ENCODE data around the gene CHST13.
"Not testable (repeated sequence)": the region's sequence is repeated elsewhere in the genome, so short reads cannot be mapped to it uniquely, and the experiment has no call there.

The CHST13 gene

GRCh38 chr3:126557761-126558160, 33.8 kb downstream of the CHST13 start:
- no peak for DNase-seq

DNA sequence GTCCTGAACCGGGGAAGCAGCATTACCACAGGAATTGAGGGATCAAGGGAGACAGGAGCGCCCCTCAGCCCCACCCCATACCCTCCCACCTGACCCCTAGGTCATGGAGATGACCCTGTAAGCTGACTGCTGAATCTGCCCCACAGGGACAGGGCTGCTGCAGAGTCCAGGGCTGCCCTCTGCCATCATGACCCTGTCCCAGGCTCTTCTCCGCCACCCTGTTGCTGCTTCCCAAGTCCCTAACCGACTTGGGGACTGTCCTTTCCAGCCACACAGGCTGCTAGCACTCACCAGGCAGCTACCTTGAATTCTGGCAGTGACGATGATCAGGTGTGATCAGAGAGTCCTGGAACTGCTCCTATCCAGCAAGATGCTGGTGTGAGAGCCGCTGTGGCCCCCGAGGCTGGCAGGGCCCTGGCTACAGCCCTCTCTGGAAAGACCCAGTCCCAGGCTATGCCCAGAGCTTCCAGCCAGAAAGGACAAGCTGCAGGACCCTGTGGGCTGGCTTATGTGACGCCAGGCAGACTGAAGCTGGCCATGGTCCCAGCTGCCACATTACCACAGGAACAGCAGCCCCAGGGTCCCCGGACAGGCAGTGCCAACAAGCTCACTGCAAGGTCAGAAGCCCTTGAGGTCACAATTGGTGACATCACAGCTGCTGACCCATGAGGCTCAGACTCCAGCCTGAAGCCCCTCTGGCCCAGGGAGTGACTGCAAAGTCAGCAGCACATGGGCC, 34.5 kb downstream of the CHST13 start, which contains the start of gene C3orf22:
TSS of gene C3orf22 (minus strand) at position 597 of the 736 bp plus-strand sequence. CDS start 5,542 bp downstream, outside the sequence.
- no peak for DNase-seq

DNA sequence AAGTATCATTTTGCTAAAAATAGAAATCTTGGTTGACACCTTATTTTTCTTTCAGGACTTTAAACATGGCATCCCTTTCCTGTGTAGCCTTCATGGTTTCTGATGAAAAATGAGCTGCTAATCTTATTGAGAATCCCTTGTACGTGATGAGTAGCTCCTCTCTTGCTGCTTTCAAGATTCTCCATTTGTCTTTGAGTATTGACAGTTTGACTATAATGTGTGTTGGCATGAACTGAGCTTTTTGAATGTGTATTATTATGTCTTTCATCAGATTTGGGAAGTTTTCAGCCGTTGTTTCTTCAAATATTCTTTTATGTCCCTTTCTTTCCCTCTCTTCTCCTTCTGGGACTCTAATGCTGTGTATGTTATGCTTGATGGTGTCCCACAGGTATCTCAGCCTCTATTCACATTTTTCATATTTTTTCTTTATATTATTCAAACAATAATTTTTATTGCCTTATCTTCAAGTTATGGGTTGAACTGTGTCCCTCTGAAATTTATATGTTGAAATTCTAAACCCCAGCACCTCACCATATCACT, 38.9 kb downstream of the CHST13 start:
- no peak for DNase-seq

DNA sequence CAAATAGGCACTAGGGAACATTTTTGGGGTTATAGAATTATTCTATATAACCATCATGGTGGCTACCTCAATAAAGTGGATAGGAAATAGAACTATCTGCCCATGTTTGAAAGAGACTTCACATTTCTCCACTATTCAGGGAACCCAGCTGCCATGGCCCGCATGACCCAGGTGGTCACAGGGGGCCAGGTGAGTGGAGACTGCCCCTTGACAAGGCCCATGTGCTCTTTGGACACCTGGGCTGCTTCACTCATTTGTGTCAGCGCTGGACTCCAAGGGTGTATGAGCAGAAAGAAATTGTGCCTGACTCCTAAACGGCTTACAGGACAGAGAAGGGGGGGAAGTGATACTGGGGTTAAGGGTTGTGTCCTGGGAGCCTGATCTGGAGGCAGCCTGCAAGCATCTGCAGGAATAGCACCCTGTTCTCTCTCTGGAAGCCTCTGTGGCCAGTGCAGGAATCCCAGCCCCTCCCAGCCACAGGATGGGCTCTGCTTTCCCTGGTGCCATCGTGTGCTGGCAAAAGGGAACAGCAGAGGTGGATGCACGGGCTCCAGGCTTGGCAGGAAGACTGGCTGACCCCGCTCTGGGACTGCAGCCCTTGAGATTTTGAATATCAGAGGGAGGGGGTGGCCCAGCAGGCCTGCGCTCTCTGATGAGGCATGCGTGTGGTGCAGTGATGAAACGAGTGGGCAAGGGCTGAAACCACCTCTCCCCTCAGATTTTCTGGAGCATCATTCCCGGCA, 43.9 kb downstream of the CHST13 start:
- DNase-seq, result peak; percentile 9

DNA sequence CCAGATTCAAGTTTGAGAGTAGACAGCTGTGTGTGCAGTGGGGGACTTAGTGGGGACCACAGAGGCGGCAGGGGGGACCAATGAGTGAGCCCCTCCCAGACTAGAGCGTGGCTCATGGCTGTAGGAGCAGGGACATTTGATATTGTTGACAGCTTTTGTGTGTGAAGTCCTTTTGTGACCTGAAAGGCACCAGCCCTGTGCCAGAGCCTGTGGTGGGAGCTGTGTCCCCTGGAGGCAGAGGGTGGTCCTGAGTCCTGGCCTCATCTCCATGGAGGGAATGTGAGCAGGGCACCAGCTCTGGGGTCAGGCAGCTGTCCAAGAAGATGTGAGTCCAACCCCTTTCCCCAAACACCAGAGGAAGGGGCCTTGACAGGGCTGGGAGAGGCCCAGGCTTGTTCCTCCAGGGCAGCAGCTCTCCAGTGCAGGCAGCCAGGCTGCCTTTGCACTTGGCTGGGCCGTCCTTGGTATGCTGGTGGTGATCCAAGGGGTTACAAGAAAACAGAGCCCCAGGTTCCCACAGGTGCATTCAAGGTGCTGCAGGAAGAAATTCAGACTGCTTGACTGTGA, 44.9 kb downstream of the CHST13 start:
- no peak for DNase-seq

- DNase-seq, result no peak
These were observed 45.5 kb downstream of the CHST13 start for GRCh38 chr3:126569390-126569975.

- no peak for DNase-seq
These were observed 46.2 kb downstream of the CHST13 start for GRCh38 chr3:126570103-126570541.

DNA sequence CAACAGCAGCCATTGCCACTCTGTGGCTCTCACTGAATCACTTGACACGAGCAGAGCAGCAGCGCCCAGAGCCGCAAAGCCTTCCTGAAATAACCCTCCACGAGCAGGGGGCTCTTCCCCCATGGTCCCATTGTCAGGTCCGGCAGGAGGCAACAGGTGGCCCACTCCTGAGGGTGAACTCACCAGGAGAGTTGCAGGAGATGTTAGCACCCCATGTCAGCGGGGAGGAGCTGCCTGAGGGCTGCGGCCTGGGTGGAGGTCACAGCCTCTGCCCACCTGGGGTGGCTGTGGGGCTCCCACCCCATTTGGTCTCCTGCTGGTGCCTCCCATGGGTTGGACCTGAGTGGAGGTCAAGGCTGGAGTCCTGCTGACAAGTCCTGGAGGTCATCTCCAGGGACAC, 47.1 kb downstream of the CHST13 start:
- DNase-seq, result no peak

DNA sequence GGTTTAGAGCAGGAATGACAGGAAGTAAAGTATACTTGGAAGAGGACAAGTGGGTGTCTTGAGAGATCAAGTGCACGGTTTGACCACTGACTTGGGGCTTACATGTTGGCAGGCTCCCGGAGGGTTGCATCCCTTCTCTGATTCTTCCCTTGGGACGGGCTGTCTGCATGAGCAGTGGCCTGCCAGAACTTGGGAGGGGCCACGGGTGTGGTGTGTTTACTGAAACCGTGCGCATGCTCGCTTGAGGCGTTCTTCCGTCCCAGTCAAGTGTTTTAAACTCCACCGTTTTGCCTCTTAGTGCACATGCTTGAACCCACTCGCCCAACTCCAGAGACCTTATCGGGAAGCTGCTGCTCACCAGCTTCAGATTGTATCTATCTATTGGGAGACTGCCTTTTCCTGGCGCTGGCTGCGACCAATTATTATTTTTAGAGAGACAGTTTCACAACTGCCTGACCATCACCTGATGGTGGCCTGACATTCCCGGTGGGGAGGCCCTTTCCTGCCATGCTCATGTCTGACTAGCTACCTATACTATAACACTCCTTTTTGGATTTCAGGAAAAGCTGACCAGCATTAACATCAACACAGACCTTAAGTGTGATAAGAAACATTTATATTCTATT, 49.6 kb downstream of the CHST13 start:
- peak; percentile 47 for DNase-seq

GRCh38 chr3:126577261-126577660, 53.3 kb downstream of the CHST13 start:
- no peak for DNase-seq

- DNase-seq, result no peak
These were observed 54.7 kb downstream of the CHST13 start for GRCh38 chr3:126578702-126579101.

DNA sequence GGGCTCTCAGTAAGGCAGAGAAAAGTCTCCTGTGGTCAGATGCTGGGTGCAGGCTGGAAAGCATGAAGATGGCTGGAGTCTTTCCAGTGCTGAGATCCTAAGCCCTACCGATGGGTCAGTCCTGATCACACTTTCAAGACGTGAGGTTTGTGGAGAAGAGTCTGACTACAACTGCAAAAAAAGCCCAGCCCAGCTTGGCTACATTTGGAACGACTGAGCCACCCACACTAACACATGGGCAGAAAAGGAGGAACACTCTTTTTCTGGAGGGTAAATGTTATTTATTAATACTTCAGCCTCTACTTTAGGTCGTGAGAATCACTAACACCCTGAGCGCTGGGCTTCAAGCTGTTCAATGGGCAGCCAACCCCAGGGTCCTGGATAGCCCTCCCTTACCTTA, 56.8 kb downstream of the CHST13 start:
- no peak for DNase-seq

GRCh38 chr3:126581569-126581968, 57.6 kb downstream of the CHST13 start:
- DNase-seq, result no peak

- DNase-seq, result no peak
These were observed 58.4 kb downstream of the CHST13 start for GRCh38 chr3:126582311-126582710.

DNA sequence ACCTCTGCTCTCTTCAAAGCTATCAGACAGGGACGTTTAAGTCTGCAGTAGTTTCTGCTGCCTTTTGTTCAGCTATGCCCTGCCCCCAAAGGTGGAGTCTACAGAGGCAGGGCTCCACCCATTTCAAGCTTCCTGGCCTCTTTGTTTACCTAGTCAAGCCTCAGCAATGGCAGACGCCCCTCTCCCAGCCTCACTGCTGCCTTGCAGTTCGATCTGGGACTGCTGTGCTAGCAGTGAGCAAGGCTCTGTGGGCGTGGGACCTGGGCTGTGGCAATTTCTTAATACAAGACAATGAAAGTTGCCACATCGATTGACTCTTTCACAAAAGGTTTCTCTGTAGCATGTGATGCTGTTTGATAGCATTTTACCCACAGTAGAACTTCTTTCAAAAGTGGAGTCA, 67.6 kb downstream of the CHST13 start:
- DNase-seq, result not testable (repeated sequence)
